Measurements from ENCODE around the gene LRBA. TPM values are rescaled to one million over a fixed set of nuclear protein-coding genes. Genes with fewer than 3 reads are reported as not detected.

LRBA gene
- polyA plus RNA-seq, 2 of the 4 experiments (the other 2 are of a cell fraction): 10.7 to 25.1 TPM

- CTCF ChIA-PET: no interaction called here
- FAIRE-seq (no peak), DNase-seq (ENCODE audit: low read depth in 1 of 2, low spot score in 1 of 2) (no peak), ATAC-seq (peak; percentile 47 to 53; a peak in 4 of 6 replicates)
- H3K4me2 ChIP-seq: peak overlapping the region; percentile 64
- no peaks in the 10 kb centered on the region for H3K9me3 ChIP-seq
- POLR2A ChIA-PET: no interaction called here
- WGBS (ENCODE audit: missing lambda C conversion rate): 24% methylated on average over 4 of the region's 4 CpGs
- no peak overlapping the region for H3K4me3 ChIP-seq
- peaks cover 23% of the 10 kb centered on the region for H3K4me1 ChIP-seq
- H3K27ac ChIP-seq: peak overlapping the region; percentile 74 to 80
- no peak for TF ChIP-seq RAD21 (conservative IDR thresholded peaks at IDR 0.05 in 1 of 2, IDR thresholded peaks at IDR 0.05 in 1 of 2)
- TF ChIP-seq EHF (CRISPR knock-in tag; IDR thresholded peaks at IDR 0.05): no peak
- TF ChIP-seq MAFK (IDR thresholded peaks at IDR 0.05; ENCODE audit: partially characterized antibody): no peak
- TF ChIP-seq ESRRA (IDR thresholded peaks at IDR 0.05; ENCODE audit: borderline replicate concordance, low read length): no peak
- TF ChIP-seq CBX8 (IDR thresholded peaks at IDR 0.05): no peak
- TF ChIP-seq GATA3 (IDR thresholded peaks at IDR 0.05; ENCODE audit: borderline replicate concordance): no peak
- TF ChIP-seq, protein P1, sequence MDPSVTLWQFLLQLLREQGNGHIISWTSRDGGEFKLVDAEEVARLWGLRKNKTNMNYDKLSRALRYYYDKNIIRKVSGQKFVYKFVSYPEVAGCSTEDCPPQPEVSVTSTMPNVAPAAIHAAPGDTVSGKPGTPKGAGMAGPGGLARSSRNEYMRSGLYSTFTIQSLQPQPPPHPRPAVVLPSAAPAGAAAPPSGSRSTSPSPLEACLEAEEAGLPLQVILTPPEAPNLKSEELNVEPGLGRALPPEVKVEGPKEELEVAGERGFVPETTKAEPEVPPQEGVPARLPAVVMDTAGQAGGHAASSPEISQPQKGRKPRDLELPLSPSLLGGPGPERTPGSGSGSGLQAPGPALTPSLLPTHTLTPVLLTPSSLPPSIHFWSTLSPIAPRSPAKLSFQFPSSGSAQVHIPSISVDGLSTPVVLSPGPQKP (IDR thresholded peaks at IDR 0.05; ENCODE audit: low read depth, low read length): no peak
These were observed 245.2 kb downstream of the LRBA start for GRCh38 chr4:150769845-150770244.

DNA sequence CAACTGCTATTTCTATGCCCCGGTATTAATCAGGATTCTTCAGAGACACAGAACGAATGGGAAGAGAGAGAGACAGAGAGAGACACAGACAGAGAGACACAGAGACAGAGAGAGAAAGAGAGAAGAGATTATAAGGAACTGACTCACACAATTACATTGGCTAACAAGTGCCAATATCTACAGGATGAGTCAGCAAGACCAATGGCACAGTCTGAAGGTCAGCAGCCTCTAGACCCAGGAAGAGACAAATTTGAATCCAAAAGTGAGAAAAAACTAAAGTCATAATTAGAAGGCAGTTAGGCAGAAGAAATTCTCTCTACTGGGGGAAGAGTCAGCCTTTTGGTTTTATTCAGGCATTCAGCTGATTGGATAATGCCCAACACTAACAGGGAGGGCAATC is 245.8 kb downstream of the LRBA start:
- FAIRE-seq: no peak
- TF ChIP-seq MAFK (IDR thresholded peaks at IDR 0.05; ENCODE audit: partially characterized antibody): peak; percentile 76
- TF ChIP-seq, protein P2, sequence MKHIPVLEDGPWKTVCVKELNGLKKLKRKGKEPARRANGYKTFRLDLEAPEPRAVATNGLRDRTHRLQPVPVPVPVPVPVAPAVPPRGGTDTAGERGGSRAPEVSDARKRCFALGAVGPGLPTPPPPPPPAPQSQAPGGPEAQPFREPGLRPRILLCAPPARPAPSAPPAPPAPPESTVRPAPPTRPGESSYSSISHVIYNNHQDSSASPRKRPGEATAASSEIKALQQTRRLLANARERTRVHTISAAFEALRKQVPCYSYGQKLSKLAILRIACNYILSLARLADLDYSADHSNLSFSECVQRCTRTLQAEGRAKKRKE (CRISPR knock-in tag; IDR thresholded peaks at IDR 0.05; ENCODE audit: low read depth): no peak
- TF ChIP-seq HDAC2 (IDR thresholded peaks at IDR 0.05): no peak
- TF ChIP-seq FOSL2 (IDR thresholded peaks at IDR 0.05): peak; percentile 75
- peak; percentile 84 for TF ChIP-seq FOSL2 (CRISPR knock-in tag; IDR thresholded peaks at IDR 0.05)
- TF ChIP-seq, protein P3, sequence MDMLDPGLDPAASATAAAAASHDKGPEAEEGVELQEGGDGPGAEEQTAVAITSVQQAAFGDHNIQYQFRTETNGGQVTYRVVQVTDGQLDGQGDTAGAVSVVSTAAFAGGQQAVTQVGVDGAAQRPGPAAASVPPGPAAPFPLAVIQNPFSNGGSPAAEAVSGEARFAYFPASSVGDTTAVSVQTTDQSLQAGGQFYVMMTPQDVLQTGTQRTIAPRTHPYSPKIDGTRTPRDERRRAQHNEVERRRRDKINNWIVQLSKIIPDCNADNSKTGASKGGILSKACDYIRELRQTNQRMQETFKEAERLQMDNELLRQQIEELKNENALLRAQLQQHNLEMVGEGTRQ (IDR thresholded peaks at IDR 0.05): no peak
- TF ChIP-seq POLR2AphosphoS2 (conservative IDR thresholded peaks at IDR 0.05; ENCODE audit: low read length): no peak
- no peak for TF ChIP-seq ESRRA (IDR thresholded peaks at IDR 0.05; ENCODE audit: borderline replicate concordance, low read length)
- TF ChIP-seq JUNB (IDR thresholded peaks at IDR 0.05): peak; percentile 37; the same call in 1 of the 2 replicates
- DNase-seq (ENCODE audit: low read depth in 1 of 2, low spot score in 1 of 2): peak; percentile 10 to 69
- ATAC-seq: peak; percentile 76 to 92; a peak in 5 of 6 replicates
- ChIA-PET POLR2A (no interaction called here), CTCF (no interaction called here)
- Histone ChIP-seq H3K27ac (peak overlapping the region; percentile 74 to 80), H3K4me2 (peak overlapping the region; percentile 64), H3K4me3 (no peak overlapping the region), H3K4me1 (peaks cover 23% of the 10 kb centered on the region), H3K9me3 (no peaks in the 10 kb centered on the region)
- 7% methylated on average over 2 of the region's 2 CpGs for WGBS (ENCODE audit: missing lambda C conversion rate)

DNA sequence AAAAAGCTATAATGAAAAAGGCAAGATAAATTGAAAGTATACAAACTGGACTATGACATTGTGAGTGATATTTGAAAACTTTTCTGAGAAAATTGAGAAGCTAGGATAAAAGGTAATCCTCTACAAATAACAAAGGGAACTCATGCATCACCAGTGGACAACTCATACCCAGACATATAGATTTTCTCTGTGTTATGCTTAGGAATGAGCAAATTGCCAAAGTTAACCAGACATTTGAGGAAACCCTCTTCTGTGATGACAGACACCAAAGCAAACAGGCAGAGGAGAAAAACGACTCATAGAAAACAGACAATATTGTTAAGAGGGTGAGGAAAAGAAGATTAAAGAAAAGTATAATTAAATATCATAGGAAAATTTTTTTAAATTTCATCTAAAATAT is 246.6 kb downstream of the LRBA start:
- Histone ChIP-seq H3K4me2 (peak overlapping the region; percentile 64), H3K4me1 (peaks cover 23% of the 10 kb centered on the region), H3K4me3 (no peak overlapping the region), H3K9me3 (no peaks in the 10 kb centered on the region), H3K27ac (peak overlapping the region; percentile 74 to 80)
- FAIRE-seq: no peak
- no peak for DNase-seq (ENCODE audit: low read depth in 1 of 2, low spot score in 1 of 2)
- ChIA-PET CTCF (no interaction called here), POLR2A (no interaction called here)
- ATAC-seq: no peak; a peak in 1 of 6 replicates
- WGBS (ENCODE audit: missing lambda C conversion rate): 8% methylated on average over 1 of the region's 1 CpG
- TF ChIP-seq NR3C1 (IDR thresholded peaks at IDR 0.05): no peak
- no peak for TF ChIP-seq GATA3 (IDR thresholded peaks at IDR 0.05; ENCODE audit: borderline replicate concordance)
- TF ChIP-seq KDM1A (IDR thresholded peaks at IDR 0.05; ENCODE audit: low read depth): no peak
- no peak for TF ChIP-seq SREBF2 (IDR thresholded peaks at IDR 0.05)
- no peak for TF ChIP-seq CHD4 (IDR thresholded peaks at IDR 0.05; ENCODE audit: borderline replicate concordance)
- no peak for TF ChIP-seq HEYL (CRISPR knock-in tag; IDR thresholded peaks at IDR 0.05)
- TF ChIP-seq EHF (CRISPR knock-in tag; IDR thresholded peaks at IDR 0.05): no peak
- TF ChIP-seq CHD2 (IDR thresholded peaks at IDR 0.05; ENCODE audit: low read length, partially characterized antibody): no peak
- no peak for TF ChIP-seq HOXB13 (CRISPR knock-in tag; IDR thresholded peaks at IDR 0.05; ENCODE audit: low read depth)
- no peak for TF ChIP-seq CBX8 (IDR thresholded peaks at IDR 0.05)
- no peak for TF ChIP-seq NFE2L2 (conservative IDR thresholded peaks at IDR 0.05; ENCODE audit: low read length)
- TF ChIP-seq, protein P4, sequence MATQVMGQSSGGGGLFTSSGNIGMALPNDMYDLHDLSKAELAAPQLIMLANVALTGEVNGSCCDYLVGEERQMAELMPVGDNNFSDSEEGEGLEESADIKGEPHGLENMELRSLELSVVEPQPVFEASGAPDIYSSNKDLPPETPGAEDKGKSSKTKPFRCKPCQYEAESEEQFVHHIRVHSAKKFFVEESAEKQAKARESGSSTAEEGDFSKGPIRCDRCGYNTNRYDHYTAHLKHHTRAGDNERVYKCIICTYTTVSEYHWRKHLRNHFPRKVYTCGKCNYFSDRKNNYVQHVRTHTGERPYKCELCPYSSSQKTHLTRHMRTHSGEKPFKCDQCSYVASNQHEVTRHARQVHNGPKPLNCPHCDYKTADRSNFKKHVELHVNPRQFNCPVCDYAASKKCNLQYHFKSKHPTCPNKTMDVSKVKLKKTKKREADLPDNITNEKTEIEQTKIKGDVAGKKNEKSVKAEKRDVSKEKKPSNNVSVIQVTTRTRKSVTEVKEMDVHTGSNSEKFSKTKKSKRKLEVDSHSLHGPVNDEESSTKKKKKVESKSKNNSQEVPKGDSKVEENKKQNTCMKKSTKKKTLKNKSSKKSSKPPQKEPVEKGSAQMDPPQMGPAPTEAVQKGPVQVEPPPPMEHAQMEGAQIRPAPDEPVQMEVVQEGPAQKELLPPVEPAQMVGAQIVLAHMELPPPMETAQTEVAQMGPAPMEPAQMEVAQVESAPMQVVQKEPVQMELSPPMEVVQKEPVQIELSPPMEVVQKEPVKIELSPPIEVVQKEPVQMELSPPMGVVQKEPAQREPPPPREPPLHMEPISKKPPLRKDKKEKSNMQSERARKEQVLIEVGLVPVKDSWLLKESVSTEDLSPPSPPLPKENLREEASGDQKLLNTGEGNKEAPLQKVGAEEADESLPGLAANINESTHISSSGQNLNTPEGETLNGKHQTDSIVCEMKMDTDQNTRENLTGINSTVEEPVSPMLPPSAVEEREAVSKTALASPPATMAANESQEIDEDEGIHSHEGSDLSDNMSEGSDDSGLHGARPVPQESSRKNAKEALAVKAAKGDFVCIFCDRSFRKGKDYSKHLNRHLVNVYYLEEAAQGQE (IDR thresholded peaks at IDR 0.05): no peak
- no peak for TF ChIP-seq ZNF302 (CRISPR knock-in tag; IDR thresholded peaks at IDR 0.05)
- TF ChIP-seq, protein P5, sequence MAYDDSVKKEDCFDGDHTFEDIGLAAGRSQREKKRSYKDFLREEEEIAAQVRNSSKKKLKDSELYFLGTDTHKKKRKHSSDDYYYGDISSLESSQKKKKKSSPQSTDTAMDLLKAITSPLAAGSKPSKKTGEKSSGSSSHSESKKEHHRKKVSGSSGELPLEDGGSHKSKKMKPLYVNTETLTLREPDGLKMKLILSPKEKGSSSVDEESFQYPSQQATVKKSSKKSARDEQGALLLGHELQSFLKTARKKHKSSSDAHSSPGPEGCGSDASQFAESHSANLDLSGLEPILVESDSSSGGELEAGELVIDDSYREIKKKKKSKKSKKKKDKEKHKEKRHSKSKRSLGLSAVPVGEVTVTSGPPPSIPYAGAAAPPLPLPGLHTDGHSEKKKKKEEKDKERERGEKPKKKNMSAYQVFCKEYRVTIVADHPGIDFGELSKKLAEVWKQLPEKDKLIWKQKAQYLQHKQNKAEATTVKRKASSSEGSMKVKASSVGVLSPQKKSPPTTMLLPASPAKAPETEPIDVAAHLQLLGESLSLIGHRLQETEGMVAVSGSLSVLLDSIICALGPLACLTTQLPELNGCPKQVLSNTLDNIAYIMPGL (CRISPR knock-in tag; IDR thresholded peaks at IDR 0.05; ENCODE audit: borderline replicate concordance): no peak
- TF ChIP-seq HOXB5 (CRISPR knock-in tag; IDR thresholded peaks at IDR 0.05): no peak
- no peak for TF ChIP-seq POLR2A (IDR thresholded peaks at IDR 0.05; ENCODE audit: low read length)
- no peak for TF ChIP-seq CEBPB (IDR thresholded peaks at IDR 0.05)
- TF ChIP-seq RFX5 (IDR thresholded peaks at IDR 0.05): no peak

Measured in A549 (cell line).